Loucy (cell line): Measurements from ENCODE around the gene CCDC85B.

Experiments
- CTCF ChIP-seq: fragments of 200-600 bp; sonication (generic); conservative IDR thresholded peaks from 2 replicates; pipeline ENCODE4 v1.5.1; 2014; ENCODE audit warnings: mild to moderate bottlenecking, antibody characterized with exemption, low read length
- EZH2phosphoT487 ChIP-seq: fragments of 200-600 bp; IDR thresholded peaks from 2 replicates; pipeline ENCODE4 v1.6.1; 2018; ENCODE audit warnings: antibody characterized with exemption, mild to moderate bottlenecking, moderate library complexity, borderline replicate concordance

DNA sequence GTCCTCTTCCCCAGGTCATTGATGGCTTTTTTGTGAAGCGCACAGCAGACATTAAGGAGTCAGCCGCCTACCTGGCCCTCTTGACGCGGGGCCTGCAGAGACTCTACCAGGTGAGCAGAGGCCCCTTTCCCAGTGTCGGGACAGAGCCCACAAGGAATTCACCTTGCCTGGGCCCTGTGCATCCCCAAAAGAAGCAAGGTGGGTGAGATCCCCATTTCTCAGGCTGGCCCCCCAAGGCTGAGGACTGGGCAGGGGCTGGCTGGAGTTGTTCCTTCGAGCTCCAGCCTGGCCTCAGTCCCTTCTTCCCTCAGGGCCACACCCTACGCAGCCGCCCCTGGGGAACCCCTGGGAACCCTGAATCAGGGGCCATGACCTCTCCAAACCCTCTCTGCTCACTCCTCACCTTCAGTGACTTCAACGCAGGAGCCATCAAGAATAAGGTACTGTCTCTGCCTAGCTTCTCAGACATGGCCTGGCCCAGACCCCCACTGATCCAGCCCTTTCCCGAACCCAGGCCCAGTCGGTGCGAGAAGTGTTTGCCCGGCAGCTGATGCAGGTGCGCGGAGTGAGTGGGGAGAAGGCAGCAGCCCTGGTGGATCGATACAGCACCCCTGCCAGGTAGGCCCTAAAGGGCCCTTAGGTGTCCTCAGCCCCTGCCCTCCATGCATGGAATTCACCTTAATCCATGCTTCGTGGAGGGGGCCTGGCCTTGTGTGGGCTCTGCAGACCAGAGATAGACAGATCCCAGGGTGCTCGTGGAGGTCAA lies 25.6 kb upstream of the CCDC85B start:
- no peak for TF ChIP-seq CTCF
- no peak for TF ChIP-seq EZH2phosphoT487
